ACC112 (cell line): ENCODE data around the gene VPS9D1.

Experiments used
- H2AFZ ChIP-seq: fragments of 200-600 bp; sonication (generic); one replicate; pipeline ENCODE4 v1.6.0; 2017; ENCODE audit warnings: antibody characterized with exemption, low read length; ENCODE audit not compliant: unreplicated experiment
- H3K27ac ChIP-seq: fragments of 200-600 bp; sonication (generic); 2 replicates; pipeline ENCODE4 v1.5.1; 2014; ENCODE audit warnings: low read depth, mild to moderate bottlenecking, antibody characterized with exemption, low read length, moderate library complexity
- H3K27me3 ChIP-seq: fragments of 200-600 bp; sonication (generic); 2 replicates; pipeline ENCODE4 v1.6.1; 2014; ENCODE audit warnings: mild to moderate bottlenecking, antibody characterized with exemption, low read length, moderate library complexity, mixed read lengths; ENCODE audit not compliant: insufficient read depth
- H3K36me3 ChIP-seq: fragments of 200-600 bp; sonication (generic); 2 replicates; pipeline ENCODE4 v1.6.1; 2016; ENCODE audit warnings: mild to moderate bottlenecking, antibody characterized with exemption, low read length, moderate library complexity, mixed read lengths; ENCODE audit not compliant: insufficient read depth
- H3K4me1 ChIP-seq: fragments of 200-600 bp; sonication (generic); one replicate; pipeline ENCODE4 v1.6.1; 2016; ENCODE audit warnings: low read length, mixed read lengths; ENCODE audit not compliant: insufficient read depth, unreplicated experiment, control insufficient read depth
- H3K4me3 ChIP-seq: fragments of 200-600 bp; sonication (generic); 2 replicates; pipeline ENCODE4 v1.5.1; 2014; ENCODE audit warnings: mild to moderate bottlenecking, low read depth, low read length
- H3K79me2 ChIP-seq: fragments of 200-600 bp; sonication (generic); one replicate; pipeline ENCODE4 v1.6.0; 2016; ENCODE audit warnings: low read length; ENCODE audit not compliant: control insufficient read depth, unreplicated experiment, insufficient read depth

The VPS9D1 gene

DNA sequence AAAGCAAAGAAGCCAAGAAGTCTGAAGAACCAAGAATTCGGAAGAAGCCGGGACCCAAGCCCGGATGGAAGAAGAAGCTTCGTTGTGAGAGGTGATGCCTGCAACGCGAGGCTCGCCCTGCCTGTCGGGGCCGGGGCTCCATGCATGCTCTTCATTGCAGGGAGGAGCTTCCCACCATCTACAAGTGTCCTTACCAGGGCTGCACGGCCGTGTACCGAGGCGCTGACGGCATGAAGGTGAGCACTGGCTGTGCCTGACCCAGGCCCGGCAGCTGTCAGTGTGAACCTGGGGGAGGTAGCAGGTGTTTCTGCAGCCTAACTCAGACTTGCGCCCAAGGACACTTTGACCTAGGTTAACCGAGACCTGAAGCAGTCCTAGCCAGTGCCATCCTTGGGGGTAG is 12.6 kb upstream of the VPS9D1 start:
- Histone ChIP-seq H2AFZ (no peak overlapping the region), H3K4me1 (no peaks in the 10 kb centered on the region), H3K27me3 (no peaks in the 10 kb centered on the region), H3K79me2 (peaks cover 2% of the 10 kb centered on the region), H3K36me3 (peaks cover 20% of the 10 kb centered on the region; the same call in 1 of the 2 replicates), H3K27ac (no peak overlapping the region), H3K4me3 (no peak overlapping the region)

DNA sequence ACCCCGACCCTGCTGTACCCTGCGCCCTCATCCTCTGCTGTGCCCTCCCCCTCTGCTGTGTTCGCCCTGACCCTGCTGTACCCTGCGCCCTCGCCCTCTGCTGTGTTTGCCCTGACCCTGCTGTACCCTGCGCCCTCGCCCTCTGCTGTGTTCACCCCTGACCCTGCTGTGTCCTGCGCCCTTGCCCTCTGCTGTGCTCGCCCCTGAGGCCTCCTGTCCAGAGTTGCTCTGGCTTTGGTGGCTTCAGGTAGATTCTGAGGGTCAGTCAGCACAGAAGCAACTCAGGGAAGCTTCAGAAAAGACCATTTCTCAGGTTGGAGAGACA is 12.2 kb upstream of the VPS9D1 start:
- no peaks in the 10 kb centered on the region for H3K4me1 ChIP-seq
- H3K36me3 ChIP-seq, result peaks cover 21% of the 10 kb centered on the region; the same call in 1 of the 2 replicates
- H3K27me3 ChIP-seq, result no peaks in the 10 kb centered on the region
- H3K27ac ChIP-seq, result no peak overlapping the region
- H2AFZ ChIP-seq, result no peak overlapping the region
- peaks cover 2% of the 10 kb centered on the region for H3K79me2 ChIP-seq
- H3K4me3 ChIP-seq, result no peak overlapping the region

DNA sequence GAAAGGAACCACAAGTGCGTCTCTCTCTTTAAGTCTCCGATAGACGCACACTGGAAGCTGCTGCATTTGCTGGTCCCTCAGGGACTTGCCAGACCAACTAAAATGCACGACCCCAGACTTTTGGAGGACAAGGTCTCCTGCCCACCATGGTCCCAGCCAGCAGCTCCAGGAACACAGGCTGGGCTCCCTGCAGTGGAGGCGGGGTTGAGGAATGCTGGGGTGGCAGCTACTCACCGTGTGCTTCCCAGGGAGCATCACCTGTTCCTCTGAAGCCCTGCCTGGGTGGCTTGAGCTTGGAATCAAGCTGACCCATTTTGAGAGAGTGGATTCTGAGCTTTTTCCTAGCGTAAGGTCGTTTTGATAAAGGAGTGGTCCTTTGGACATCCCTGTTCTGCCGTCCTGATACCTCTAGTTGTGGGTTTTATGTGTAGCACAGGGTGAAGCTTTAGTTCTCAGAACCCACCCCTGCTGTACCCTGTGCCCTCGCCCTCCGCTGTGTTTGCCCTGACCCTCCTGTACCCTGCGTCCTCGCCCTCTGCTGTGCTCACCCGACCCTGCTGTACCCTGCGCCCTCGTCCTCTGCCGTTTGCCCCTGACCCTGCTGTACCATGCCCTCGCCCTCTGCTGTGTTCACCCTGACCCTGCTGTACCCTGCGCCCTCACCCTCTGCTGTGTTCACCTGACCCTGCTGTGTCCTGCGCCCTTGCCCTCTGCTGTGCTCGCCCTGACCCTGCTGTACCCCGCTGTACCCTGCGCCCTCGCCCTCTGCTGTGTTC is 11.6 kb upstream of the VPS9D1 start:
- Histone ChIP-seq H3K27ac (no peak overlapping the region), H3K4me3 (no peak overlapping the region), H2AFZ (no peak overlapping the region), H3K79me2 (peaks cover 2% of the 10 kb centered on the region), H3K27me3 (no peaks in the 10 kb centered on the region), H3K4me1 (no peaks in the 10 kb centered on the region), H3K36me3 (peaks cover 26% of the 10 kb centered on the region; the same call in 1 of the 2 replicates)

DNA sequence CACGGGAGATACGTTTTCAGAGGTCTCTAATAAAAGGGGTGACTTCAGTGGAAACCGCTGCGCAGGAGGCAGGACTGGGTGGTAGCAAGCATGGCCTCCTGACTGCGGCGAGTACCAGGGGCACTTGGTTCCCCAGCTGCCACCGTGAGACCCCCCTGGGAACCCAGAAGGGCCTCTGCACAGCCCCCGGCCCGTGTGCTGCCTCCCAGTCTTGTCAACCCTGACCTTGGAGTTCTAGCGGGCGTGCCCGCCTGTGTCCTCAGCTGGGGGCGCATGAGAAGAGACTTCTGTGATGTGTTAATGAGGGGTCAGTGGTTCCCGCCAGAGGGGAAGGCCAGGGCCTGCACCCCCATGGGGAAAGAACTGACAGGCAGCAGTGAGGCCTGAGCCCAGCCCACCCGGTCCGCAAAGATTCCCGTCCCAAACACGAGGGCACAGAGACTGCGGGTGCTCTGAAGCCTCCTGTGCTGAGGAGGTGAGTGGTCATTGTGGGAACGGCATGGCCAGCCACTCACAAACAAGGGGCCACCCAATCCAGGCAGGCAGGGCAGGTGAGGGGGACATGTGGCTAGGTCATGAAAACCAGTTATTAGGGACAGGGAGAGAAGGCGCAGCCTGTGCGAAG is 10.0 kb upstream of the VPS9D1 start:
- Histone ChIP-seq H3K4me3 (no peak overlapping the region), H3K4me1 (no peaks in the 10 kb centered on the region), H3K27me3 (no peaks in the 10 kb centered on the region), H3K79me2 (peaks cover 4% of the 10 kb centered on the region), H3K27ac (no peak overlapping the region), H2AFZ (no peak overlapping the region), H3K36me3 (peaks cover 31% of the 10 kb centered on the region)

DNA sequence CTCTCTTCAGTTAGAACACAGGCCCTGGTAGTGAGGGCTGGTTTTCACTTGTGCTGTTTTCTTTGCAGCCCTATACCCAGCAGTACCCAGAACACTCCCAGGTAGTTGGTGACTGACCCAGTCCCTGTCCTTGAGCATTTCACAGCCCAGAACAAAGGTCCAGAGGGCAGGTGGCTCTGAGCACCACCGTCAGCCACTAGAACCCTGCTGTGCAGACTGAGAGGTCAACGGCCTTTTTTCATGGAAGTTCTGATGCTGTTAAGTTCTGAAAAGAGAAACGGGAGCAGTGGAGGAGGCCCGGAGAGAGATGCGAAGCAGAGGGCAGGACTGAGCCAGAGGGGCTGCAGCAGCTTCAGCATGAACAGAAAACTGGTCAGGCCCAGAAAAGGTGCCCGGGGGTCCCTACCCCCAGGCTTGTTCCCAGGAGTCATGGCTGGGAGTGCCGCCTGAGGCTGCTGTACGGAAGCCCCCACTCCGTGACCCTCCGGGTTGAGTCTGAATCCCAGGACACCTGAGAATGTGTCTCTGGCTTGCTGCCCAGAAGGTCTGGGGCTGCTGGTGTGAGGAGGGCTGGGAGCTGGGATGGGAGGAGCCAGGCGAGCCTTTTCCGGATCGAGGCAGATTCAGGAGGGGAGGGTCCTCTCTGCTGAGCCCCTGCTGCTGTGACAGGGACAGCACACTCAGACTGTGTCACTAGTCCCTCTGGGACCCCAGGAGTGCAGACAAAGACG is 9.3 kb upstream of the VPS9D1 start:
- Histone ChIP-seq H3K27me3 (no peaks in the 10 kb centered on the region), H3K79me2 (peaks cover 8% of the 10 kb centered on the region), H2AFZ (no peak overlapping the region), H3K36me3 (peaks cover 31% of the 10 kb centered on the region), H3K27ac (no peak overlapping the region), H3K4me3 (no peak overlapping the region), H3K4me1 (no peaks in the 10 kb centered on the region)

DNA sequence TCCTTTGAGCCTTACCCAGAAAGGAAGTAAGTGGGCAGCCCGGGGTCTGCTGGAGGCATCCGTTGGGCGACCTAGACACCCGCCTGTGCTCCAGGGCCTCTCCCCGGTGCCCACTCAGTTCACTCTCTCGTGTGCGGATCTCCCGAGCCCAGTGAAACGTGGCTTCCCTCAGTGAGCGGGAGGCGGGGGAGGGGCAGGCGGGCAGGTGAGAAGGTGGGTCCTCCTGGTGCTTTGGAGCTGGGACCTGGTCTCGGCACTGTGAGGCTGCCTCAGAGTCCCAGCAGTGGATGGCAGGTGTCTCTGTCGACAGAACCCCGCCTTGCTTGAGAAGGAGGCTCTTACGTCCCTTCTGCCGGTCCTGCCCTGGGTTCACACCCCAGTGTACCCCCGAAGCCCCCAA is 8.6 kb upstream of the VPS9D1 start:
- Histone ChIP-seq H3K4me3 (no peak overlapping the region), H3K27ac (no peak overlapping the region), H3K4me1 (no peaks in the 10 kb centered on the region), H3K36me3 (peaks cover 31% of the 10 kb centered on the region), H3K27me3 (no peaks in the 10 kb centered on the region), H2AFZ (no peak overlapping the region), H3K79me2 (peaks cover 11% of the 10 kb centered on the region)

DNA sequence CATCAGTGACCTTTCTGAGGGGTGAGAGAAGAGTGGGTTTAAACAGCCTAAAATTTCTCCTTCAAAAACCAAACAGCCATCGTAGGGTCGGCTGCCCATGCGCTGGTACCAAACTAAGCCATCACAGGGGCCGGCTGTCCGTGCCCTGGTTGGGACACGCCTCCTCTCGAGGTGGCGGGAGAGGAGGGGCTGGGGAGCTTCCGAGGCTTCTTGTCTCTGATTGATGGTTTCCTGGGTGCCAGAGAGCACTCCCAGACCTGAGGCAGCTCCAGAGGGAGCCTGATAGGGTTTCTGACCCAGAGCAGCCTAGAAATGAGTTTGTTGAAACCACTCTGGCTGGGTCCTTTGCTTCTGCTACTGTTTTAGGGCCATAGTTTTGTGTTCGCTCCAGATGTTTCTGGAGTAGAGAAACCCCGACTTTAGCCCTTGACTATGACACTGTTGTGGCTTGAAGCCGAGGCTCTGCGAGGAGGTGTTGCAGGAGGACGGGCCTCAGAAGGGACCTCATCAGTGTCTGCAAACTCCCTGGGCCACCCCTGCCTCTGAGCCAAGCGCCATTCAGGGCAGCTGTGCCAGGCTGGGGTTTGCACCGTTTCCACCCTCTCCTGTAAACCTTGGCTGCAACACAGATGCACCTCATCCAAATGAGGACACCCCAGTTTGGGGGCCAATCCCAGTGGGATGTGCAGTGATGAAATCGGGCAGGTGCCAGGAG is 6.9 kb upstream of the VPS9D1 start:
- Histone ChIP-seq H3K36me3 (peaks cover 24% of the 10 kb centered on the region), H3K79me2 (peaks cover 28% of the 10 kb centered on the region), H3K27ac (no peak overlapping the region), H3K4me3 (no peak overlapping the region), H3K4me1 (peaks cover 17% of the 10 kb centered on the region), H3K27me3 (no peaks in the 10 kb centered on the region), H2AFZ (no peak overlapping the region)

DNA sequence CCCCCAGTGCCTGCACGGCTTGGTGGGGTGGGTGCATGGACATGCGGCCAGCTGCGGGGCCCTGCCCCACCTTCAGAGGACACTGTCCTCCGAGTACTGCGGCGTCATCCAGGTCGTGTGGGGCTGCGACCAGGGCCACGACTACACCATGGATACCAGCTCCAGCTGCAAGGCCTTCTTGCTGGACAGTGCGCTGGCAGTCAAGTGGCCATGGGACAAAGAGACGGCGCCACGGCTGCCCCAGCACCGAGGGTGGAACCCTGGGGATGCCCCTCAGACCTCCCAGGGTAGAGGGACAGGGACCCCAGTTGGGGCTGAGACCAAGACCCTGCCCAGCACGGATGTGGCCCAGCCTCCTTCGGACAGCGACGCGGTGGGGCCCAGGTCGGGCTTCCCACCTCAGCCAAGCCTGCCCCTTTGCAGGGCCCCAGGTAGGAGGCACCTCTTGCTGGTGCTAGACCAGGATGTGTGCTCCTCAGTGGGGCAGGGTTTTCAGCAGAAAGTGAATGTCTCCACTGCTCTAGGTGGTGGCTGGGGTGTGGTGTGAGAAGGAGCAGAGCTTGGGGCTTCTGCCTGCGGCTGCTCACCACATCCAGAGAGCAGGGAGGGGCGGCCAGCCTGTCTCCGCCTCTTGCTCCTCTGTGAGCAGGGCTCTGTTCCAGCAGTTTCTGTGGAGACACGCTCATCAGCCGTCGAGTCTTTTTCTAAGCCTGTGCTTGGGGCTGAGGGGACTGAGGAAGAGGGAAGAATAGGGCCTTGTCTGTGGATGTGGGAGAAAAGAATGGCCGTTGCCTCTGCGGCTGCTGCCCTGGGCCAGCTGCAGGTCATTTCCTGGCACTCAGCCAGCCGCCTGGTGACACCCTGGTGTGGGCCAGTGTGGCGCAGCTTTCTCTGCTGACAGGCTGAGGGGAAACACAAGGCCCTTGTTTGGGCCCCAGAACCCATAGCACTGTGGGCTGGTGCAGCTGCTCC is 2.9 kb upstream of the VPS9D1 start:
- Histone ChIP-seq H3K4me3 (peak overlapping the region; percentile 84; the same call in 1 of the 2 replicates), H3K79me2 (peaks cover 38% of the 10 kb centered on the region), H3K36me3 (peaks cover 16% of the 10 kb centered on the region), H3K27me3 (no peaks in the 10 kb centered on the region), H3K27ac (no peak overlapping the region), H2AFZ (no peak overlapping the region), H3K4me1 (peaks cover 36% of the 10 kb centered on the region)

DNA sequence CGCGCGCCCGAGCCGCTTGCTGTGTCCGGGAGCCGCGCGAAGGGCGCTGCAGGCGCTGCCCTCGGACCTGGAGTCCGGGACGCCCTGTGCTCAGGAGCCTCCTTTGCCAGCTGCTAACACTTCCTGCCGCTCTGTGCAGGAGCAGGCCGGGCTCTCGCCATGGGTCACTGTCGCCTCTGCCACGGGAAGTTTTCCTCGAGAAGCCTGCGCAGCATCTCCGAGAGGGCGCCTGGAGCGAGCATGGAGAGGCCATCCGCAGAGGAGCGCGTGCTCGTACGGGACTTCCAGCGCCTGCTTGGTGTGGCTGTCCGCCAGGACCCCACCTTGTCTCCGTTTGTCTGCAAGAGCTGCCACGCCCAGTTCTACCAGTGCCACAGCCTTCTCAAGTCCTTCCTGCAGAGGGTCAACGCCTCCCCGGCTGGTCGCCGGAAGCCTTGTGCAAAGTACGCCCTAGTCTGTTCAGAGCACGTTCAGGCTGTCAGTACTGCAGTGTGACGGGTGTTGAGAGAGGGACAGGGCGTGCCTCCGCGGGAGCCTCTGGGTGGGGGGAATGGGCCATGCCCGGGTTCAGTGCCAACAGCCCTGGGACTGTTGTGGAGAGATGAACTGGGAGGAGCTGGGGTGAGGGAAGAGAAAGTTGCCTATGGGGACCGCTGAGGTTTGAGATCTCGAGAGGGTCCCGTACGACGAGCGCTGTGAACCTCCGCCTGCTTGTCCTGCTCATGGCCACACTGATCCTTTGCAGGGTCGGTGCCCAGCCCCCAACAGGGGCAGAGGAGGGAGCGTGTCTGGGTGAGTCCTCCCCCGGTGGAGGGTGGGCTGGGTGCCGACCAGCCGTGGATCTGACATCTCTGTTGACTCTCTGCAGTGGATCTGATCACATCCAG is 1.9 kb upstream of the VPS9D1 start:
- H3K27me3 ChIP-seq, result no peaks in the 10 kb centered on the region
- no peak overlapping the region for H2AFZ ChIP-seq
- H3K4me1 ChIP-seq, result peaks cover 38% of the 10 kb centered on the region
- H3K79me2 ChIP-seq, result peaks cover 38% of the 10 kb centered on the region
- peak overlapping the region; percentile 85; the same call in 1 of the 2 replicates for H3K27ac ChIP-seq
- H3K4me3 ChIP-seq, result peak overlapping the region; percentile 84
- peaks cover 13% of the 10 kb centered on the region for H3K36me3 ChIP-seq
